ENCODE results near the gene ADAMTSL1.

Gene ADAMTSL1

DNA sequence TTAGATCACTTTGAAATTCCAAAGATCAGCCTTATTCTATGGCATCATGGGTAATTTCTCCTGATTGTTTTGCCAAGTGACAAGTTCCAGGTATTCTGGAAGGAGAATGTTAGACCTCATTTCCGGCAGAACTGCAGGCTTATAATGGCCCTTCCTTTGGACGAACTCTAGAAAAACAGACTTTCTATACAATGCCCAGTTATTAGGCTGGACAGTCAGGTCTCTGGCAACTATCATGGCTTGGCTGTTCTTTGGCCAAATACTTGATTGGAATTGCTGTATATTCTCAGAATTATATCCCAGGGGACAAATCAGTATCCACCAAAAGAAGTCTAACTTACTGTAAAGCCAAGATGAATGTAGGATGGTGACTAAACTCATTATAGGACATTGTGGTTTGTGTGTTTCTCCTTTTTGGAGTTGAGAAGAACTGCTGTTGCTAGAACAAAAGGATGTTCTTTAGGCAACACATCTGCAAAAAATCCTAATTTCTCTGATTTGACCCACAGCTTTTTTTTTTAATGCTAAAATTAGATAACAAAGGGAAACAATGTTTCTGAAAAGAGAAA is 69.0 kb downstream of the ADAMTSL1 start:
- no peak for DNase-seq (ENCODE audit: low spot score)

DNA sequence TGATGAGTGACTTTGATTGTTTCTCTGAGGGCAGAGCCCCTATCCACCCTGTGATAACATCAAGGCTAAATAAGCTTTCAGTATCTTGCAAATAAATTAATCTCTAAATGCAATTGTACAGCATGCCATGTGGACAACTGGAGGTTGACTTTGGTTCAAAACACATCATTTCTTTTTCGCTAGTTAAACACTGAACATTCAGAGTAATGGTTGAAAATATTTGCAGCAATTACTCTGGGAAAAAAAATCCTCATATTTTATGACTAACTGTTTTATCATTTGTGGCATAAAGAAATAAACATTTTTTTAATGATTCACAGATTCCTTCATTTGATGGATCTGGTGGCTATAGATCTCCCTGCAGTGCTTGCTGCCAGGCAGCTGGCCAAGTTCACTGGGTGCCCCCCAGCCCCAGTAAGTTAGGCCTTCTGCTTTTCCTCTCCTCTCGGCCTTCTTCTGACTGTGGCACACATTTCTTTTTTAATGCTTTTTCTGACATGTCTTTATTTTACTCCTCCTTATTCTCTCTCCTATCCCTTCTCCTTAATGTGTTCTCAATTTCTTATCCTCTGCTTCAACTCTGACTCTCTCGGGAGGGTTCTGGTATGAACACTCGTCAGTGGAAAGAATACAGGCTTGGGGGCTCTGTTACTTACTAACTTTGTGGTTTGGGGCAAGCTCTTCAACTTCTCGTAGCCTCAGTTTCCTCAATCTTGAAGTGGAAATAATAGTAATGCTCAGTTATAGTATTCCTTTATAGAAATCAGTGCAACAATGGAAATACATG is 69.6 kb downstream of the ADAMTSL1 start:
- no peaks in the 10 kb centered on the region for H3K9me3 Mint-ChIP-seq
- H3K4me1 Mint-ChIP-seq (ENCODE audit: low read depth), result no peaks in the 10 kb centered on the region
- DNase-seq (ENCODE audit: low spot score), result no peak
- H3K27ac Mint-ChIP-seq, result no peak overlapping the region
- no peak overlapping the region for H3K4me3 Mint-ChIP-seq
- H3K27me3 Mint-ChIP-seq (ENCODE audit: low read depth), result no peaks in the 10 kb centered on the region
- no peaks in the 10 kb centered on the region for H3K36me3 Mint-ChIP-seq (ENCODE audit: low read depth)

More for the DNA sequence above, 69.0 kb downstream of the ADAMTSL1 start:
- Mint-ChIP-seq H3K27me3 (ENCODE audit: low read depth) (no peaks in the 10 kb centered on the region), H3K4me3 (no peak overlapping the region), H3K9me3 (no peaks in the 10 kb centered on the region), H3K4me1 (ENCODE audit: low read depth) (no peaks in the 10 kb centered on the region), H3K36me3 (ENCODE audit: low read depth) (no peaks in the 10 kb centered on the region), H3K27ac (no peak overlapping the region)

DNA sequence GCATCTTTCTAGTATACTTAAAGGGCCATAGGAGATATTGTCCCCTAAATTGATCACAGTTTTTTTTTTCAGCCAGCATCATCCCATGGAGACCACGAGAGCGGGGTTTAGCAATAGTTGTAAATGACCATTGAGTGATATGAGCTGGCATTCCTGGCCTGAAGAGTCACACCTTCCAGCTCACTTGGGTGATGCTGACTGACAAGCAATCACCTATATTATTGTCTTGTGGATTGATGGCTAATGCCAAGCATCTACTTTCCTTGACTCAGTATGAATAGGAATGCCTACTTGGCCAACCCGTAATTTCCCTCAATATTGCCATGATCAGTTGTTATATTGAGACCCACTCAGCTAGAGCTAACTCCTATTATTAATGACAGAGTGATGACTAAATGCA is 70.5 kb downstream of the ADAMTSL1 start:
- Mint-ChIP-seq H3K4me1 (ENCODE audit: low read depth) (no peaks in the 10 kb centered on the region), H3K27ac (no peak overlapping the region), H3K9me3 (no peaks in the 10 kb centered on the region), H3K36me3 (ENCODE audit: low read depth) (no peaks in the 10 kb centered on the region), H3K27me3 (ENCODE audit: low read depth) (no peaks in the 10 kb centered on the region), H3K4me3 (no peak overlapping the region)
- no peak for DNase-seq (ENCODE audit: low spot score)

DNA sequence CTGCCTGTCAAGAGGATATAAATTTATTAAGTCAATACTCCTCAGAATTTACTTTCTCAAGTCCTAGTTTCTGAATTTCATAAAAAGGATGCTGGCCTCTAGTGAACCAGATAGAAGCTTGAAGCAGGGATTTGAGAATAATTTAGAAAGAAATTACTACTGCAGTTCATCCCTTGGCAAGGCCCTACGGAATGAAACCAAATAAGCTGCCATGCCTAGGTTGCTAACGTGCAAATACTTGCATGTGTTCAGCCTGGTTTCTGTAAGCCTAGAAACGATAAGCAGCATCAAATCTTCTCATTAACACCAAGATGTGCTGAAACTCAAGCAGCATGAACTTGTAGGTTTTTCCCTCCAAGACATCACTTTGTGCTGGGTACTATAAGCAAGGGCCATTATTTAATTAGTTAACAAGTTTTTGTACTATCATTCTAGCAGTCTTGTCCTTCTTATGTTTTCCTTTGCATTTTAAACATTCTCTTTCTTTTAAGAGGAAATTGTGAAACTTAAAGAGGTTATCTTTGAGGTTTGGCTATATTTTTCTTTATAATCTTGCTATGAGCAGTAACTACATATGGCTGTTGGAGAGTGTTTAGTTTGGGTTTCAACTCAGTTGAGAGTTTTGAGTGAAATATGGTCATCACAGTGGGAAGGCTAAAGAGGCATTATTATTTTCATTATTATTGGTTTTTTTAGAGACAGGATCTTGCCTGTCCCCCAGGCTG is 71.8 kb downstream of the ADAMTSL1 start:
- no peaks in the 10 kb centered on the region for H3K9me3 Mint-ChIP-seq
- no peaks in the 10 kb centered on the region for H3K36me3 Mint-ChIP-seq (ENCODE audit: low read depth)
- H3K27me3 Mint-ChIP-seq (ENCODE audit: low read depth), result no peaks in the 10 kb centered on the region
- H3K4me1 Mint-ChIP-seq (ENCODE audit: low read depth), result no peaks in the 10 kb centered on the region
- DNase-seq (ENCODE audit: low spot score), result no peak
- no peak overlapping the region for H3K27ac Mint-ChIP-seq
- no peak overlapping the region for H3K4me3 Mint-ChIP-seq

DNA sequence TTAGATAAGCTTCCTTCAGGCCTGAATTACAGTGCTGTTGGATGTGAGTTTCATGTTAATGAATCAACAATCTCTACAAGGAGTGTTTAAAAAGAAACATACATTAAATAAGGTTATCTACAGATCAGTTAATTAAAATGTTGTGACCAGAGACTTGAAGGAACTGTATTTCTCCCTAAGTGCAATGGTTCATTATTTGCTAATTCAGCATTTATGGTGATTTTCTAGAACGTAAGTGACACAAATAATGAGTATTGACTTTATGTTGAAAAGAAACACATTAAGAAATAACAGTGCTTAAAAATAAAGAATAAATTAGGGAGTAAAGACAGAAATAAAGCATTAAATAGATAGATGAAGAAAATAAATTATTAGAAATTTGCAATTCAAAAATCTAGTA is 74.5 kb downstream of the ADAMTSL1 start:
- H3K27ac Mint-ChIP-seq, result no peak overlapping the region
- H3K36me3 Mint-ChIP-seq (ENCODE audit: low read depth), result no peaks in the 10 kb centered on the region
- H3K4me3 Mint-ChIP-seq, result no peak overlapping the region
- DNase-seq (ENCODE audit: low spot score), result no peak
- no peaks in the 10 kb centered on the region for H3K9me3 Mint-ChIP-seq
- H3K27me3 Mint-ChIP-seq (ENCODE audit: low read depth), result no peaks in the 10 kb centered on the region
- no peaks in the 10 kb centered on the region for H3K4me1 Mint-ChIP-seq (ENCODE audit: low read depth)

DNA sequence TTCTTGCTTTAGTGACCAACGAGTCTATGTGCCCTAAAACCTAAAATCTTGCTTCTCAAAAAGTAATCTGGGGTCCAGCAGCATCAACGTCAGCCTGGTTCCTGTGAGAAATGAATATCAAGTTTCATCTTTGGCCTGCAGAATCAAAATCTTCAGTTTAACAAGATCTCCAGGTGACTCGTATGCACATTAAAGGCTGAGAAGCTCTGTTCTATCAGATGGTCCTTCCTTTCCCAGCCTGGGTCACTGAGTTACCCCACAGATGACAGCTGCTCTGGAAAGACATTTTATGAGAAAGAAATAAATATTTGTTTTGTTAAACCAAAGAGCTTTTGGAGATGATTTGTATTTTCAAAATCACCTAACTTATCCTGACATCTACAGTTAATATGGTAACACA is 75.8 kb downstream of the ADAMTSL1 start:
- DNase-seq (ENCODE audit: low spot score), result no peak
- H3K27ac Mint-ChIP-seq, result no peak overlapping the region
- no peaks in the 10 kb centered on the region for H3K27me3 Mint-ChIP-seq (ENCODE audit: low read depth)
- no peak overlapping the region for H3K4me3 Mint-ChIP-seq
- no peaks in the 10 kb centered on the region for H3K4me1 Mint-ChIP-seq (ENCODE audit: low read depth)
- H3K9me3 Mint-ChIP-seq, result no peaks in the 10 kb centered on the region
- no peaks in the 10 kb centered on the region for H3K36me3 Mint-ChIP-seq (ENCODE audit: low read depth)

DNA sequence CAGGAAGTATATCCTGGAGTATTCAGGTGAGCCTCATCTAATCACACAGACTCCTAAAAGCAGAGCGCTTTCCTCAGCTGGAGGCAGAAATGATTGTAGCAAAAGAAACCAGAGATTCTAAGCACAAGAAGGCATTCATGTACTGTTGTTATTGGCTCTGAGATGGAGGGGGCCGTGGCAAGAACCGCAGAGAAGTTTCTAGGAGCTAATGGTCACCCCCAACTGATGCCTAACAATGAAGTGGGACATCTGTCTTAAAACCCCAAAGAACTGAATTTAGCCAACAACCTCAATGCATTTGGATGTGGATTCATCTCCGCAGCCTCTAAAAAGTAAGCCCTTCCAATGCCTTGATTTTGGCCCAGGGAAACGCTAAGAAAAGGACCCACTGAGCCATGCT is 76.3 kb downstream of the ADAMTSL1 start:
- Mint-ChIP-seq H3K4me1 (ENCODE audit: low read depth) (no peaks in the 10 kb centered on the region), H3K4me3 (no peak overlapping the region), H3K27ac (no peak overlapping the region), H3K27me3 (ENCODE audit: low read depth) (no peaks in the 10 kb centered on the region), H3K9me3 (no peaks in the 10 kb centered on the region), H3K36me3 (ENCODE audit: low read depth) (no peaks in the 10 kb centered on the region)
- DNase-seq (ENCODE audit: low spot score), result no peak

DNA sequence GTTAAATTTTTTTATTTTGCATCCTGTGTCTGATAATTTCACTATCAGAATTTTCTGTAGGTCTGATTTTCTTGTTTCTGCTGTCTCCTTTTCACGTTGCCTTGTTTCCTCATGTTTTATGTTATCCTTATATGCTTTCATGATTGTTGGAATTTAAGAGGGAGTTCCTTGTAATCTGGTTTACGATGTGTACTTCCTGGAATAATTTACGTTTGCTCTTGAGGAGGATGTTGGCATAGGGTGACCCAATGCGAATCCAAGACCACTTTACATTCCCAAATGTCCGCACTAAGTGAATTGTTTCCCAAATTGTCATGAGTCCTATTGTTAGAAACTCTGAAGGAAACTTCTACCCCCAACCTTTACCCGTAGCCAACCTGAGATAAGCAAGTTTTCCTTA is 80.3 kb downstream of the ADAMTSL1 start:
- Mint-ChIP-seq H3K4me1 (ENCODE audit: low read depth) (no peaks in the 10 kb centered on the region), H3K4me3 (no peak overlapping the region), H3K27me3 (ENCODE audit: low read depth) (no peaks in the 10 kb centered on the region), H3K9me3 (no peaks in the 10 kb centered on the region), H3K36me3 (ENCODE audit: low read depth) (no peaks in the 10 kb centered on the region), H3K27ac (no peak overlapping the region)
- DNase-seq (ENCODE audit: low spot score), result no peak

DNA sequence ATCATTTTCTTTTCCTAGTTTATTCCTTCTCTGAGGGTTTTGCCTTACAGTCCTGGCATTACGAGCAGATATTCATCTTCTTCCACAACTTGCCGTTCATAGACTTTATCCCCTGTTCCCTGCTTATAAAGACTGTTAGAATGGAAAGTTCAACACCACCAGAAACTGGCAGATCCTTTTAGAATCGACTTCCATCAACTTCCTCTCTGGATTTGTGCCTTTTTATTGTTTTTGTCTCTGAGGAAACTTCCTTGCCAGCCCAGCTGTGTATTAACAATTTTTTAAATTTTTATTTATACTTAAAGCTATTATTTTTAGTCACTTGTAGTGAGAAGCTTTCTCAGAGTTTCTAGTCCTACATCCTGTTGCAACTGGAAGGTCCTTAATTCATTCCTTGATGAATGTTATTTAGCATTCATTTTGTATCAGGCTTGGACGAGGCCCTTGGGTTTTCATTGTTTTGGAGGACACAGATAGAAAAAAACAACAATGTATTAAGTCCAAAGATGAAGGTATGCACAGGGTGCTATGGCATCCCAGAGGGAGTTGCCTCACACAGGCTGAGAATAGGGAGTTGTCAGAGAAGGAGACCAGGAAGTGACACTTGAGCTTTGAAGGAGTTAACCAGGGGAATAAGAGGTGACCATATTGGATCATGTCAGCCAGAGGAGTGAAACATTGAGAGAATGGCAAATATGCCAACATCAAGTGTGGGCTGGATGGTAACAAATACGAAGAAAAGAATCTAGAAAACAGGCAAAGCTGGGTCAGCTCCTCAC is 81.3 kb downstream of the ADAMTSL1 start:
- no peaks in the 10 kb centered on the region for H3K36me3 Mint-ChIP-seq (ENCODE audit: low read depth)
- no peaks in the 10 kb centered on the region for H3K9me3 Mint-ChIP-seq
- H3K4me1 Mint-ChIP-seq (ENCODE audit: low read depth), result no peaks in the 10 kb centered on the region
- no peak for DNase-seq (ENCODE audit: low spot score)
- H3K27ac Mint-ChIP-seq, result no peak overlapping the region
- no peaks in the 10 kb centered on the region for H3K27me3 Mint-ChIP-seq (ENCODE audit: low read depth)
- no peak overlapping the region for H3K4me3 Mint-ChIP-seq

DNA sequence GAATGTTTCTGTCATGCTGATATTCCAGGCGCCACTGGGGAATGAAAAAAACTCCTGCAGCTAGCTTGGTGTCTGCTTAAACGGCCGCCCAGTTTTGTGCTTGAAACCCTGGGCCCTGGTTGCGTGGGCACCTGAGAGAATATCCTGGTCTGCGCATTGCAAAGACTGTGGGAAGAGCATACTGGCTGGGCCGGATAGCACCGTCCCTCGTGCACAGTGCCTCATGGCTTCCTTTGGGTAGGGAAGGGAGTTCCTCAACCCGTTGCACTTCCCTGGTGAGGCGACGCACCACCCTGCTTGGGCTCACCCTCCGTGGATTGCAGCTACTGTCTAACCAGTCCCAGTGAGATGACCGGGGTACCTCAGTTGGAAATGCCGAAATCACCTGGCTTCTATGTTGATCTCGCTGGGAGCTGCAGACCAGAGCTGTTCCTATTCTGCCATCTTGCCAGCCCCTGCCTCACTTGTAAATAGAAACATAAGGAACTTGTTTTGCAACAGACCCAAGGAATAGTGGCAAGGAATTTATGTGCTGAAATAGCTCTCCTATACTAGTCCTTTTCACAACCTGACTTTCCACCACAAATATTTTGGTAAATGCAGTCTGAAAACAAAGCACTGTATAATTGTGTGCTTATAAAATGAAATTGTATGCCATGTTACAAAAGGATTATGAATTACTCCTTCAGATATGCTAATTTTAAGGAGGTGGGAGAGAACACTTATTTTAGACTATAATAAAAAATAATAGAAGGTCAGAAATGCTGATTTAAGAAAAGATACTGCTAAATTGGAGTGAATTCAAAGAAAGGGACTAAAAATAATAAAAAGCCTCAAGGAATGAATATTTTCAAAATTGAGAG is 90.3 kb downstream of the ADAMTSL1 start:
- H3K4me1 Mint-ChIP-seq (ENCODE audit: low read depth), result no peaks in the 10 kb centered on the region
- no peaks in the 10 kb centered on the region for H3K36me3 Mint-ChIP-seq (ENCODE audit: low read depth)
- peaks cover 4% of the 10 kb centered on the region for H3K9me3 Mint-ChIP-seq
- no peak overlapping the region for H3K4me3 Mint-ChIP-seq
- no peak for DNase-seq (ENCODE audit: low spot score)
- no peak overlapping the region for H3K27ac Mint-ChIP-seq
- no peaks in the 10 kb centered on the region for H3K27me3 Mint-ChIP-seq (ENCODE audit: low read depth)

DNA sequence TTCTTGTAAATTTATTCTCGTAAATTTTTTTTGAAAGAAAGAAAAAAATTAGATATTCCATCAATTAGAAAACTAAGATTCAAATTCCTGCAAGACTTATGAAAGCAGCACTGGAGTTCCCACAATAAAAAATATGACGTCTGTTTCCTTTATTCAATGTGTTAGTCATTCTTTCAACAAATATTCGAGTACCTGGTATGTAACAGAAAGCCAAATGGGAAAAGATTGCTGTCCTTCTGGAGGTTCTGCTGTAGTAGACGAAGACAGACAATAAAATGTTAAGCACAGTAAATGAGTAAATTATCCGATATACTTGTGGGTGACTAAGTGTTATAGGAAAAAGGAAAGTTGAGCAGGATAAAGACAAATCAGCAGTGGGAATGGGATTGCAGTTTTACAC is 92.2 kb downstream of the ADAMTSL1 start:
- DNase-seq (ENCODE audit: low spot score), result no peak
- H3K9me3 Mint-ChIP-seq, result no peaks in the 10 kb centered on the region
- H3K27me3 Mint-ChIP-seq (ENCODE audit: low read depth), result no peaks in the 10 kb centered on the region
- H3K36me3 Mint-ChIP-seq (ENCODE audit: low read depth), result no peaks in the 10 kb centered on the region
- no peak overlapping the region for H3K27ac Mint-ChIP-seq
- no peaks in the 10 kb centered on the region for H3K4me1 Mint-ChIP-seq (ENCODE audit: low read depth)
- H3K4me3 Mint-ChIP-seq, result no peak overlapping the region

DNA sequence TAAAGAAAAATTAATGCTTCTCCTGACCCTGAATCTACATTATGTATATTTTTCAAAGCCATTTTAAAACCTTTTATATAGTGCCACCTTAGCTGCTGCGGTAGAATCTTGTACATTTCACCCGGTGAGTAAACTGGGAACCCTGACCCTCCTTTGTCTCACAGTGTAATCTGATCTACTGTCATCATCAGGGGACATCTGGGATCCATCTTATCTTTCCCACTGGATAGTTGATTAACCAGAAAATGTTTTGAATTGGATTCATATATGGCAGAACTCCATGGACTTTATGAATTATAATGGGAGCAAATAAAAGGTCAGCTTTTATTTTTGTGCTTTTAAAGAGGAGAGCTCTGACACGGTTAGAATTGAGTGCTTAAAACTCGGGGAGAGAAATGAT is 95.0 kb downstream of the ADAMTSL1 start:
- Mint-ChIP-seq H3K9me3 (no peaks in the 10 kb centered on the region), H3K4me3 (no peak overlapping the region), H3K27me3 (ENCODE audit: low read depth) (no peaks in the 10 kb centered on the region), H3K27ac (no peak overlapping the region), H3K4me1 (ENCODE audit: low read depth) (no peaks in the 10 kb centered on the region), H3K36me3 (ENCODE audit: low read depth) (no peaks in the 10 kb centered on the region)
- DNase-seq (ENCODE audit: low spot score), result no peak

DNA sequence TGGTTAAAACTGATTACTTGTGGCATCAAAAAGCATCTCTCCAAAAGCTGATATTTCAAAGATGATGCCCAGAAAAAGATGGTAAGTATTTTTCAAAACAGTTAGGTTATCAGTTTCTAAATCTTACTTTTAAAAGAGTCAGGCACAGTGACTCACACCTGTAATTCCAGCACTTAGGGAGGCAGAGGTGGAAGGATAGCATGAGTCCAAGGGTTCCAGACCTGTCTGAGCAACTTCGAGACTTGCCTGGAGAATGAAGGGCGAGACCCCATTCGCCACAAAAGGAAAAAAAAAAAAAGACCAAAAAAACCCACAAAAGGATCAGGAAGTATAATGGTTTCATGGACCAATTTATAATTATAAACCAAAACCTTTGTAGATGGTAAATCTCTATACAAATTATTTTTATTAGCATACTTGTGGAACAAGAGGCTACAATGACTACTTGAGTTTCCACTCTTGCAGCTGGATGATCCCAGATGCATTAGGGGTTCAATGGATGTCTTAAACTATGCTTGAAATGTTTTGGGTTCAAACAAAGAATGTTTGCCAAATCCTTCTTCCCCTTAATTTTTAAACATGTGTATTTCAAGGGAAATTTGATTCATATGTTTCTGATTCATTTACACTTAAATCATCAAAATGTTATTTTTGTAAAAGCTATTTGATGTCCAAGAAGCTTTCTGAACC is 96.1 kb downstream of the ADAMTSL1 start:
- Mint-ChIP-seq H3K36me3 (ENCODE audit: low read depth) (no peaks in the 10 kb centered on the region), H3K4me3 (no peak overlapping the region), H3K27me3 (ENCODE audit: low read depth) (no peaks in the 10 kb centered on the region), H3K27ac (no peak overlapping the region), H3K9me3 (no peaks in the 10 kb centered on the region), H3K4me1 (ENCODE audit: low read depth) (no peaks in the 10 kb centered on the region)
- DNase-seq (ENCODE audit: low spot score), result no peak
